ENCODE measurements around the gene GAS6.

The GAS6 gene

GRCh38 chr13:113785051-113786010, 78.5 kb downstream of the GAS6 start:
- Histone ChIP-seq H3K9me3 (ENCODE audit: insufficient read depth, low read depth, low read length) (peaks cover 2% of the 10 kb centered on the region), H3K27me3 (ENCODE audit: insufficient read depth, low read length) (no peaks in the 10 kb centered on the region), H3K36me3 (ENCODE audit: insufficient read depth, low read depth, low read length) (no peaks in the 10 kb centered on the region), H3K4me1 (ENCODE audit: insufficient read depth, low read length) (no peaks in the 10 kb centered on the region; the same call in 1 of the 2 replicates), H3K9ac (ENCODE audit: low read depth, low read length) (no peak overlapping the region), H3K4me3 (ENCODE audit: low read length) (no peak overlapping the region), H3K27ac (ENCODE audit: low read length) (no peak overlapping the region)

GRCh38 chr13:113784645-113785024, 79.2 kb downstream of the GAS6 start:
- Histone ChIP-seq H3K27me3 (ENCODE audit: insufficient read depth, low read length) (no peaks in the 10 kb centered on the region), H3K27ac (ENCODE audit: low read length) (no peak overlapping the region), H3K9ac (ENCODE audit: low read depth, low read length) (no peak overlapping the region), H3K9me3 (ENCODE audit: insufficient read depth, low read depth, low read length) (peaks cover 2% of the 10 kb centered on the region), H3K36me3 (ENCODE audit: insufficient read depth, low read depth, low read length) (no peaks in the 10 kb centered on the region), H3K4me3 (ENCODE audit: low read length) (no peak overlapping the region), H3K4me1 (ENCODE audit: insufficient read depth, low read length) (no peaks in the 10 kb centered on the region; the same call in 1 of the 2 replicates)

GRCh38 chr13:113783966-113784644, 79.8 kb downstream of the GAS6 start:
- no peak overlapping the region for H3K4me3 ChIP-seq (ENCODE audit: low read length)
- H3K27ac ChIP-seq (ENCODE audit: low read length) = no peak overlapping the region
- H3K9ac ChIP-seq (ENCODE audit: low read depth, low read length) = no peak overlapping the region
- H3K36me3 ChIP-seq (ENCODE audit: insufficient read depth, low read depth, low read length) = no peaks in the 10 kb centered on the region
- no peaks in the 10 kb centered on the region; the same call in 1 of the 2 replicates for H3K4me1 ChIP-seq (ENCODE audit: insufficient read depth, low read length)
- H3K9me3 ChIP-seq (ENCODE audit: insufficient read depth, low read depth, low read length) = peaks cover 2% of the 10 kb centered on the region
- H3K27me3 ChIP-seq (ENCODE audit: insufficient read depth, low read length) = no peaks in the 10 kb centered on the region

GRCh38 chr13:113783200-113783881, 80.5 kb downstream of the GAS6 start:
- Histone ChIP-seq H3K4me3 (ENCODE audit: low read length) (no peak overlapping the region), H3K27ac (ENCODE audit: low read length) (no peak overlapping the region)

GRCh38 chr13:113782472-113782871, 81.4 kb downstream of the GAS6 start:
- no peaks in the 10 kb centered on the region; the same call in 1 of the 2 replicates for H3K27me3 ChIP-seq (ENCODE audit: insufficient read depth, low read length)
- H3K4me1 ChIP-seq (ENCODE audit: insufficient read depth, low read length) = no peaks in the 10 kb centered on the region; the same call in 1 of the 2 replicates
- no peak overlapping the region for H3K27ac ChIP-seq (ENCODE audit: low read length)

More at GRCh38 chr13:113783200-113783881, 80.5 kb downstream of the GAS6 start:
- Histone ChIP-seq H3K4me1 (ENCODE audit: insufficient read depth, low read length) (no peaks in the 10 kb centered on the region; the same call in 1 of the 2 replicates), H3K9me3 (ENCODE audit: insufficient read depth, low read depth, low read length) (peaks cover 2% of the 10 kb centered on the region), H3K36me3 (ENCODE audit: insufficient read depth, low read depth, low read length) (no peaks in the 10 kb centered on the region), H3K27me3 (ENCODE audit: insufficient read depth, low read length) (no peaks in the 10 kb centered on the region), H3K9ac (ENCODE audit: low read depth, low read length) (no peak overlapping the region)

GRCh38 chr13:113781571-113781970, 82.3 kb downstream of the GAS6 start:
- no peak overlapping the region for H3K27ac ChIP-seq (ENCODE audit: low read length)
- H3K4me3 ChIP-seq (ENCODE audit: low read length) = no peak overlapping the region
- peaks cover 2% of the 10 kb centered on the region for H3K9me3 ChIP-seq (ENCODE audit: insufficient read depth, low read depth, low read length)
- no peaks in the 10 kb centered on the region for H3K36me3 ChIP-seq (ENCODE audit: insufficient read depth, low read depth, low read length)
- no peaks in the 10 kb centered on the region; the same call in 1 of the 2 replicates for H3K4me1 ChIP-seq (ENCODE audit: insufficient read depth, low read length)
- H3K27me3 ChIP-seq (ENCODE audit: insufficient read depth, low read length) = no peaks in the 10 kb centered on the region; the same call in 1 of the 2 replicates
- H3K9ac ChIP-seq (ENCODE audit: low read depth, low read length) = no peak overlapping the region

More at GRCh38 chr13:113782472-113782871, 81.4 kb downstream of the GAS6 start:
- Histone ChIP-seq H3K9ac (ENCODE audit: low read depth, low read length) (no peak overlapping the region), H3K4me3 (ENCODE audit: low read length) (no peak overlapping the region), H3K36me3 (ENCODE audit: insufficient read depth, low read depth, low read length) (no peaks in the 10 kb centered on the region), H3K9me3 (ENCODE audit: insufficient read depth, low read depth, low read length) (peaks cover 2% of the 10 kb centered on the region)

GRCh38 chr13:113777311-113778260, 86.3 kb downstream of the GAS6 start:
- Histone ChIP-seq H3K4me3 (ENCODE audit: low read length) (no peak overlapping the region), H3K4me1 (ENCODE audit: insufficient read depth, low read length) (no peaks in the 10 kb centered on the region; the same call in 1 of the 2 replicates), H3K9me3 (ENCODE audit: insufficient read depth, low read depth, low read length) (no peaks in the 10 kb centered on the region), H3K27ac (ENCODE audit: low read length) (no peak overlapping the region), H3K36me3 (ENCODE audit: insufficient read depth, low read depth, low read length) (no peaks in the 10 kb centered on the region), H3K9ac (ENCODE audit: low read depth, low read length) (no peak overlapping the region), H3K27me3 (ENCODE audit: insufficient read depth, low read length) (no peaks in the 10 kb centered on the region; the same call in 1 of the 2 replicates)

GRCh38 chr13:113776231-113777125, 87.4 kb downstream of the GAS6 start:
- Histone ChIP-seq H3K27me3 (ENCODE audit: insufficient read depth, low read length) (no peaks in the 10 kb centered on the region; the same call in 1 of the 2 replicates), H3K4me1 (ENCODE audit: insufficient read depth, low read length) (no peaks in the 10 kb centered on the region), H3K4me3 (ENCODE audit: low read length) (no peak overlapping the region), H3K27ac (ENCODE audit: low read length) (no peak overlapping the region), H3K36me3 (ENCODE audit: insufficient read depth, low read depth, low read length) (no peaks in the 10 kb centered on the region), H3K9ac (ENCODE audit: low read depth, low read length) (no peak overlapping the region), H3K9me3 (ENCODE audit: insufficient read depth, low read depth, low read length) (no peaks in the 10 kb centered on the region)

GRCh38 chr13:113775451-113776145, 88.3 kb downstream of the GAS6 start:
- no peaks in the 10 kb centered on the region for H3K36me3 ChIP-seq (ENCODE audit: insufficient read depth, low read depth, low read length)
- H3K4me3 ChIP-seq (ENCODE audit: low read length) = no peak overlapping the region
- no peaks in the 10 kb centered on the region for H3K4me1 ChIP-seq (ENCODE audit: insufficient read depth, low read length)
- no peak overlapping the region for H3K9ac ChIP-seq (ENCODE audit: low read depth, low read length)
- no peaks in the 10 kb centered on the region; the same call in 1 of the 2 replicates for H3K27me3 ChIP-seq (ENCODE audit: insufficient read depth, low read length)
- no peaks in the 10 kb centered on the region for H3K9me3 ChIP-seq (ENCODE audit: insufficient read depth, low read depth, low read length)
- H3K27ac ChIP-seq (ENCODE audit: low read length) = no peak overlapping the region

All from iPS-20b (cell line).